ENCODE results near the gene ESF1. TPM values are rescaled to one million over a fixed set of nuclear protein-coding genes. Genes with fewer than 3 reads are reported as not detected.
A peak's percentile ranks its signal among the peaks of the same experiment; 100 is the strongest.

The ESF1 gene
- total and polyA plus RNA-seq, 2 experiments from 2014 or later, result 6.8 to 9.3 TPM

DNA sequence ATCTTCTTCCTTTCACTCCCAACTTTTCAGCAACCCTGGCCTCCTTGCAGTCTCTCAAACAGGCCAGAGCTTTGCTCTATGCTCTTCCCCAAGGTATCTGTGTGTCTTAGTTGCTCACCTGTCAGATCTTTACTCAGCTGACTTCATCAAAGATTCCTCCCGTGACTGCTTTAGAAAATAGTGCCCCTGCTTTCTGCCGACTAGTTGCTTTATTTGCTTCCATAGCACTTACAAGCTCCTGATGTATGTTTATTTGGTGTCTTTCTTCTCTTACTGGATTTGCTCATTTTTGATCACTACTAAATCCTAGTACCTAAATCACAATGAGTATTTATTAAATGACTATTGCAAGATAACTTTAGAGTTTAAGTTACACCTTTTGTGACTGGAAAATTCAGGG, 6.0 kb upstream of the ESF1 start:
- DNase-seq (ENCODE audit: low spot score), result no peak
- peaks cover 16% of the 10 kb centered on the region for H3K4me1 ChIP-seq (ENCODE audit: insufficient read depth)
- H3K36me3 ChIP-seq (replicated peaks; ENCODE audit: insufficient read depth, low read depth), result no peaks in the 10 kb centered on the region

DNA sequence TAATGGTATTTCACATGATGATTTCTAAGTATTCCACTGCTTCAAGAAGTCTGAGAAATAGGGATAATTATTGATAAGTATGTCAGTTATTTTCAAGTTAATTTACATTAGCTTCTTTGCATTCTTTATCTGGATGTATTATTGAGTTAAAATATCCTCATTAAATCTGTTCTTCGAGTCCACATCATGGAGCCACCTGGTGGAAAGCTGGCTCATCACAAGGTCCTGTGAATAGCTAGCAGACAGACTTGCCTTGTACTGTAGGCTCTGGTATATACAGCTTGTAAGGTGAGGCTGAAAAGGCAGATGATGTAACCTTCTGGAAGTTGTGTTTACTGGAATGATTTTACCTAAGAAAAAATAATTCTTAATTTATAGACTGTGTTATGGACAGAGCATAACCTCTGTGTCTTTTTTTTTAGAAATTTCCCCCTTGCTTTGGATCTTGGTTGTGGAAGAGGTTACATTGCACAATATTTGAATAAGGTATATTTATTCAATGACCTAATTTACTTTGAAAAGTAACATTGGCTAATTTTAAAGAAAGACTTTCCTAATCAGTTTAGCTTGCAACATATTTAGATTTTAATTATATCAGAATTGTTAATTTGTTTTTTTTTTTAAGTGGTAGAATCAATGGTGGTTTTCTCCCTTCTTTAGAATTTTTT, 3.6 kb upstream of the ESF1 start:
- WGBS (ENCODE audit: low lambda C conversion rate, missing lambda C conversion rate), result 13% methylated on average over 1 of the region's 1 CpG
- no peaks in the 10 kb centered on the region for H3K9me2 ChIP-seq (replicated peaks; ENCODE audit: insufficient read depth)
- H3K36me3 ChIP-seq (replicated peaks; ENCODE audit: insufficient read depth, low read depth), result no peaks in the 10 kb centered on the region
- peaks cover 25% of the 10 kb centered on the region for H3K4me1 ChIP-seq (ENCODE audit: insufficient read depth)
- H3K79me2 ChIP-seq, result peaks cover 42% of the 10 kb centered on the region
- H3K4me3 ChIP-seq, result no peak overlapping the region
- no peak overlapping the region for H3K27ac ChIP-seq
- H3K4me2 ChIP-seq, result no peak overlapping the region
- no peak for TF ChIP-seq EZH2phosphoT487 (IDR thresholded peaks at IDR 0.05; ENCODE audit: low read depth, severe bottlenecking, unreplicated experiment)
- TF ChIP-seq, protein P1, sequence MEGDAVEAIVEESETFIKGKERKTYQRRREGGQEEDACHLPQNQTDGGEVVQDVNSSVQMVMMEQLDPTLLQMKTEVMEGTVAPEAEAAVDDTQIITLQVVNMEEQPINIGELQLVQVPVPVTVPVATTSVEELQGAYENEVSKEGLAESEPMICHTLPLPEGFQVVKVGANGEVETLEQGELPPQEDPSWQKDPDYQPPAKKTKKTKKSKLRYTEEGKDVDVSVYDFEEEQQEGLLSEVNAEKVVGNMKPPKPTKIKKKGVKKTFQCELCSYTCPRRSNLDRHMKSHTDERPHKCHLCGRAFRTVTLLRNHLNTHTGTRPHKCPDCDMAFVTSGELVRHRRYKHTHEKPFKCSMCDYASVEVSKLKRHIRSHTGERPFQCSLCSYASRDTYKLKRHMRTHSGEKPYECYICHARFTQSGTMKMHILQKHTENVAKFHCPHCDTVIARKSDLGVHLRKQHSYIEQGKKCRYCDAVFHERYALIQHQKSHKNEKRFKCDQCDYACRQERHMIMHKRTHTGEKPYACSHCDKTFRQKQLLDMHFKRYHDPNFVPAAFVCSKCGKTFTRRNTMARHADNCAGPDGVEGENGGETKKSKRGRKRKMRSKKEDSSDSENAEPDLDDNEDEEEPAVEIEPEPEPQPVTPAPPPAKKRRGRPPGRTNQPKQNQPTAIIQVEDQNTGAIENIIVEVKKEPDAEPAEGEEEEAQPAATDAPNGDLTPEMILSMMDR (IDR thresholded peaks at IDR 0.05; ENCODE audit: poor library complexity), result peak; percentile 66
- DNase-seq (ENCODE audit: low spot score), result peak; percentile 79
- no peaks in the 10 kb centered on the region for H3K27me3 ChIP-seq
- H3K9me3 ChIP-seq (ENCODE audit: low read depth), result no peaks in the 10 kb centered on the region
- H2AFZ ChIP-seq, result no peak overlapping the region
- no peaks in the 10 kb centered on the region for H4K20me1 ChIP-seq (ENCODE audit: insufficient read depth, poor library complexity, severe bottlenecking)

More for the DNA sequence above, 6.0 kb upstream of the ESF1 start:
- Histone ChIP-seq H3K4me2 (no peak overlapping the region), H3K9me2 (replicated peaks; ENCODE audit: insufficient read depth) (no peaks in the 10 kb centered on the region), H3K9me3 (ENCODE audit: low read depth) (no peaks in the 10 kb centered on the region), H3K4me3 (no peak overlapping the region), H2AFZ (no peak overlapping the region), H4K20me1 (ENCODE audit: insufficient read depth, poor library complexity, severe bottlenecking) (no peaks in the 10 kb centered on the region), H3K27ac (no peak overlapping the region), H3K27me3 (no peaks in the 10 kb centered on the region), H3K79me2 (peaks cover 24% of the 10 kb centered on the region)
- TF ChIP-seq, protein P1 (IDR thresholded peaks at IDR 0.05; ENCODE audit: poor library complexity), result no peak
- TF ChIP-seq EZH2 (IDR thresholded peaks at IDR 0.05; ENCODE audit: borderline replicate concordance), result no peak
- TF ChIP-seq EZH2phosphoT487 (IDR thresholded peaks at IDR 0.05; ENCODE audit: low read depth, severe bottlenecking, unreplicated experiment), result no peak
- WGBS (ENCODE audit: low lambda C conversion rate, missing lambda C conversion rate), result 100% methylated on average over 2 of the region's 2 CpGs

DNA sequence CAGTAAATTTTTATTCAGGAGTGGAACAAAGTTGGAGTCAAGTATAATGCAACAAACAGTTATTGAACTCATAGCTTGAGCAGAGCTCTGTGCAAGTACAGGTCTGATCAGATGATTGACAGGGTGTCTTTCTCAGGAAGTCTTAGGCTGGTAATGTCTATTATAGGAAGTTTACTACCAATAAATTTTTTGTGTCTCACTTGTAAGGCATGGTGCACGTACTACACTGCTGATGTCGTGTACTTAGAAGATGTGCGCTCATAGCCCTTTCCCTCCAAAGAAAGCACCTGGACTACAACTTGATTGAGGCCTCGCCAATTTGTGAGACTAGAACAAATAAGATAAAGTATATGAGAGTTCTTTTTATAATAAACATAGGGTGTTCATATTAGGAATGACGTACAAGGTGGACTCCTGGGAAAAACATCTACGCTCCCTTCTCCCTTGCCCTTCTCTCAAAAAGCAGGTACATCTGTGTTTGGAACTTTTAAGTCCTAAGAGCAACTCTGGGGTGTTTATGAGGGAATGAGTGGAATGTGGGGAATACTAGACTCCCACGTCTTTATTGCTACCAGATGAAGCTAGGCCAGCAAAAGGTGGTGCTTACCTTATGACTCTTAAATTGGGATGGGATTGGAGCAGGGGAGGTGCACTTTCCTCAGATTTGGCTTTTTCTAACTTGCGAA, 1.6 kb upstream of the ESF1 start:
- Histone ChIP-seq H3K36me3 (replicated peaks; ENCODE audit: insufficient read depth, low read depth) (no peaks in the 10 kb centered on the region), H2AFZ (no peak overlapping the region), H3K9me2 (replicated peaks; ENCODE audit: insufficient read depth) (no peaks in the 10 kb centered on the region), H3K4me3 (peak overlapping the region; percentile 77), H3K4me1 (ENCODE audit: insufficient read depth) (peaks cover 25% of the 10 kb centered on the region), H3K27me3 (no peaks in the 10 kb centered on the region), H3K79me2 (peaks cover 58% of the 10 kb centered on the region), H3K9me3 (ENCODE audit: low read depth) (no peaks in the 10 kb centered on the region), H3K4me2 (peak overlapping the region; percentile 78), H3K27ac (peak overlapping the region; percentile 96), H4K20me1 (ENCODE audit: insufficient read depth, poor library complexity, severe bottlenecking) (no peaks in the 10 kb centered on the region)
- 64% methylated on average over 8 of the region's 8 CpGs for WGBS (ENCODE audit: low lambda C conversion rate, missing lambda C conversion rate)
- TF ChIP-seq, protein P1 (IDR thresholded peaks at IDR 0.05; ENCODE audit: poor library complexity), result no peak
- no peak for TF ChIP-seq EZH2 (IDR thresholded peaks at IDR 0.05; ENCODE audit: borderline replicate concordance)
- no peak for DNase-seq (ENCODE audit: low spot score)
